Cardiac septum (tissue), 1 donor: Measurements from ENCODE around the gene FBLL1. TPM values are rescaled to one million over a fixed set of nuclear protein-coding genes. Genes with fewer than 3 reads are reported as not detected.
"Not testable (repeated sequence)": the region's sequence is repeated elsewhere in the genome, so short reads cannot be mapped to it uniquely, and the experiment has no call there.

Source experiments
- DNase-seq: peaks from one replicate; pipeline ENCODE4 v3.0.0-alpha.2; 2020; ENCODE audit warnings: low spot score
- intact Hi-C: fragments of 100-400 bp; cut with DNase I; formaldehyde crosslinking; loops from one replicate; pipeline ENCODE4 v1.14.0; 2022
- total RNA-seq: library from RNA; stranded (reverse); fragmentation: NEBNext Ultra II Directional; extraction: Animal tissue kit (Norgen Biotek cat#: 25700); gene quantifications from one replicate; pipeline ENCODE4 v1.2.1, GENCODE V29; 2021
- donor health status: DM: no; HTN: no; CAD: no.

FBLL1 gene
- total RNA-seq, 1 donor from 2014 or later: 1.5 TPM

- intact Hi-C loops: no loop called here
- no peak for DNase-seq
These were observed 8.1 kb downstream of the FBLL1 start for GRCh38 chr5:168537176-168537575.

GRCh38 chr5:168549554-168549953 lies 20.4 kb downstream of the FBLL1 start:
- no peak for DNase-seq
- intact Hi-C loops: no loop called here

GRCh38 chr5:168550656-168551055 lies 21.6 kb downstream of the FBLL1 start:
- intact Hi-C loops: no loop called here
- DNase-seq: no peak

- intact Hi-C loops: no loop called here
- no peak for DNase-seq
These were observed 23.0 kb downstream of the FBLL1 start for GRCh38 chr5:168552146-168552545.

- no peak for DNase-seq
- intact Hi-C loops: no loop called here
These were observed 24.4 kb downstream of the FBLL1 start for GRCh38 chr5:168553377-168554130.

GRCh38 chr5:168557389-168557788 lies 28.3 kb downstream of the FBLL1 start:
- intact Hi-C loops: no loop called here
- DNase-seq: no peak

- DNase-seq: no peak
These were observed 33.2 kb downstream of the FBLL1 start for GRCh38 chr5:168562279-168562678.

GRCh38 chr5:168563959-168564358 lies 34.9 kb downstream of the FBLL1 start:
- intact Hi-C loops: no loop called here
- DNase-seq: no peak

More at GRCh38 chr5:168562279-168562678, 33.2 kb downstream of the FBLL1 start:
- intact Hi-C loops: no loop called here

GRCh38 chr5:168568738-168569137 lies 39.6 kb downstream of the FBLL1 start:
- intact Hi-C loops: no loop called here
- no peak for DNase-seq

- intact Hi-C loops: no loop called here
- DNase-seq: no peak
These were observed 41.6 kb downstream of the FBLL1 start for GRCh38 chr5:168570490-168571328.

- DNase-seq, intact Hi-C loops: not testable (repeated sequence)
These were observed 44.6 kb downstream of the FBLL1 start for GRCh38 chr5:168573663-168574062.

GRCh38 chr5:168574156-168574555 lies 45.1 kb downstream of the FBLL1 start:
- intact Hi-C loops, DNase-seq: not testable (repeated sequence)

- no peak for DNase-seq
- intact Hi-C loops: loop anchor here (5.0 kb wide), 1 partner anchor 88 kb away; the partner anchor contains the start of gene RARS1
These were observed 46.6 kb downstream of the FBLL1 start for GRCh38 chr5:168575391-168576372.

- DNase-seq: no peak
- intact Hi-C loops: loop anchor here (5.0 kb wide), 1 partner anchor 91 kb away; the partner anchor contains the start of gene RARS1
These were observed 48.9 kb downstream of the FBLL1 start for GRCh38 chr5:168578006-168578405.

GRCh38 chr5:168578538-168579487 lies 49.7 kb downstream of the FBLL1 start, which contains the start of gene PANK3:
Gene PANK3, minus strand, starts transcription at chr5:168579368. Its CDS starts 85 bp downstream, at chr5:168579283.
- DNase-seq: no peak
- intact Hi-C loops: loop anchor here (5.0 kb wide), 1 partner anchor 92 kb away; the partner anchor contains the start of gene RARS1

- intact Hi-C loops: loop anchor here (5.0 kb wide), 1 partner anchor 92 kb away; the partner anchor contains the start of gene RARS1
These were observed 50.6 kb downstream of the FBLL1 start for GRCh38 chr5:168579488-168580226.

GRCh38 chr5:168580227-168580508 lies 51.1 kb downstream of the FBLL1 start:
- no peak for DNase-seq
- intact Hi-C loops: no loop called here

More at GRCh38 chr5:168579488-168580226, 50.6 kb downstream of the FBLL1 start:
- DNase-seq: peak; percentile 98
